Keratinocyte (primary cell): ENCODE results near the gene LHFPL6.

Experiments
- CTCF ChIP-seq, 3 experiments: IDR thresholded peaks in 1 of 3; conservative IDR thresholded peaks in 1 of 3; optimal IDR thresholded peaks in 1 of 3; 2 replicates in 2 of 3; 3 replicates in 1 of 3; pipeline versions ENCODE3 to v1.5.1; 2011; ENCODE audit warnings: low read length in 3 of 3, mild to moderate bottlenecking in 3 of 3, moderate library complexity in 2 of 3, control low read depth in 1 of 3, inconsistent platforms in 1 of 3; ENCODE audit not compliant: insufficient read depth in 2 of 3; ENCODE audit errors: extremely low read depth in 1 of 3
- EZH2 ChIP-seq: IDR thresholded peaks from one replicate; pipeline ENCODE4 v1.6.1; 2012; ENCODE audit warnings: inconsistent platforms, mild to moderate bottlenecking, low read length, moderate library complexity

GRCh38 chr13:39616087-39616694, 13.2 kb upstream of the LHFPL6 start:
- peak; percentile 83 to 89 (median 84) for TF ChIP-seq CTCF (optimal IDR thresholded peaks at IDR 0.05 in 1 of 3, IDR thresholded peaks at IDR 0.05 in 1 of 3, conservative IDR thresholded peaks at IDR 0.05 in 1 of 3; ENCODE audit: extremely low read depth in 1 of 3, insufficient read depth in 2 of 3, low read length in 3 of 3)
- no peak for TF ChIP-seq EZH2
